Calu3 (cell line): ENCODE measurements around the gene CTDP1. TPM values are rescaled to one million over a fixed set of nuclear protein-coding genes. Genes with fewer than 3 reads are reported as not detected.

ENCODE experiments used
- BruUV-seq: library from RNA; stranded (reverse); fragments of 400-500 nt; replicated peaks from 2 replicates; lab custom pipeline; 2021; lab: Mats Ljungman, UMichigan
- CTCF ChIA-PET: fragments of 300-600 bp; sonication (Branson Sonifier 250); formaldehyde crosslinking; loops from one replicate; lab custom pipeline; 2022; ENCODE audit warnings: antibody characterized with exemption; lab: Charles Lee
- DNase-seq: peaks from one replicate; pipeline ENCODE4 v3.0.0; 2022
- H3K27ac Mint-ChIP-seq: one replicate; pipeline ENCODE4 v1.8.0; 2022; ENCODE audit warnings: mixed read lengths; ENCODE audit not compliant: unreplicated experiment
- H3K27me3 Mint-ChIP-seq: one replicate; pipeline ENCODE4 v1.8.0; 2022; ENCODE audit warnings: mixed read lengths; ENCODE audit not compliant: unreplicated experiment
- H3K36me3 Mint-ChIP-seq: one replicate; pipeline ENCODE4 v1.8.0; 2022; ENCODE audit warnings: mild to moderate bottlenecking, moderate library complexity, mixed read lengths; ENCODE audit not compliant: insufficient read depth, unreplicated experiment
- H3K4me1 Mint-ChIP-seq: one replicate; pipeline ENCODE4 v1.8.0; 2022; ENCODE audit warnings: mild to moderate bottlenecking, low read depth, mixed read lengths; ENCODE audit not compliant: unreplicated experiment
- H3K4me3 Mint-ChIP-seq: one replicate; pipeline ENCODE4 v1.8.0; 2022; ENCODE audit warnings: mild to moderate bottlenecking, low read depth, moderate library complexity, mixed read lengths; ENCODE audit not compliant: unreplicated experiment
- H3K9me3 Mint-ChIP-seq: one replicate; pipeline ENCODE4 v1.8.0; 2022; ENCODE audit warnings: low read depth, mixed read lengths; ENCODE audit not compliant: unreplicated experiment
- intact Hi-C: fragments of 100-400 bp; cut with micrococcal nuclease; formaldehyde crosslinking; loops from one replicate; pipeline ENCODE4 v1.10.0; 2022; ENCODE audit not compliant: unreplicated experiment
- total RNA-seq: library from RNA; stranded (reverse); gene quantifications from 2 replicates; pipeline ENCODE4 v1.2.3, GENCODE V29; 2022
- TF ChIP-seq, protein P1 (sequence below): fragments of 200-600 bp; IDR thresholded peaks from one replicate; pipeline ENCODE4 v1.8.0; 2022; ENCODE audit warnings: antibody characterized with exemption; ENCODE audit not compliant: unreplicated experiment

CTDP1 gene
- total RNA-seq, 1 experiment from 2014 or later, result 15.6 TPM

DNA sequence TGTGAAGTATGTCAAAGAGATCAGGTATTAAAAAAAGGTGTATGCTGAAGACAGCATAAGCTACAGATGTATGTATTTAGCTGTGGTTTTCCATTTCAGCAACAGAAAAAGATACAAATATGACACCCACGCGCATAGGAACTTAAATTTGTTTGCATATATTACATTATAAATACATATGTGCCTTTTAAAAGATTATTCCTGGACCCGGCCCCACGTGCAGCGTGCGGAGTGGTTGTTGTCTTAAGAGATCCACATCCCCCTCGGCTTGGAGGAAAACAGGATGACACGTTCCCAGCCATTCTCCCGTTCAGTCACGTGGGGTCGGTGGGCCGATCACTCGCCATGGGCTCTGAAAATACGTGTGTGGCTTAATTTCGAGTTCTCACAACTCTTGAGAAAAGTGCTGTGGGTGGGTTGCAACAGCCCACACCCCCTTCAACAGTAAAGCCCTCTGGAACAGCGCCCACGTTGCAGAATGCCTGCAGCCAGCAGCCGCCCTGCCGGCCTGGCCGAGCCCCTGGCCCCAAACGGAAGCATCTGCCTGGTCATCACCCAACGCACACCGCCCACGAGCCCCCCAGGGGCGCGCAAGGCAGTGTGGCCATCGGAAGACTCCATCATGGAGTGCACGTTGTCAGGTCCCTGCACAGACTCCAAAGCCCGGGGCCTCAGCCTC lies 99.6 kb downstream of the CTDP1 start:
- peaks cover 2% of the 10 kb centered on the region for H3K9me3 Mint-ChIP-seq
- H3K27ac Mint-ChIP-seq, result no peak overlapping the region
- no peaks in the 10 kb centered on the region for H3K4me1 Mint-ChIP-seq
- H3K4me3 Mint-ChIP-seq, result no peak overlapping the region
- intact Hi-C loops, result no loop called here
- peaks cover 18% of the 10 kb centered on the region for H3K27me3 Mint-ChIP-seq
- H3K36me3 Mint-ChIP-seq, result no peaks in the 10 kb centered on the region
- no peak for DNase-seq
- TF ChIP-seq, protein P1, sequence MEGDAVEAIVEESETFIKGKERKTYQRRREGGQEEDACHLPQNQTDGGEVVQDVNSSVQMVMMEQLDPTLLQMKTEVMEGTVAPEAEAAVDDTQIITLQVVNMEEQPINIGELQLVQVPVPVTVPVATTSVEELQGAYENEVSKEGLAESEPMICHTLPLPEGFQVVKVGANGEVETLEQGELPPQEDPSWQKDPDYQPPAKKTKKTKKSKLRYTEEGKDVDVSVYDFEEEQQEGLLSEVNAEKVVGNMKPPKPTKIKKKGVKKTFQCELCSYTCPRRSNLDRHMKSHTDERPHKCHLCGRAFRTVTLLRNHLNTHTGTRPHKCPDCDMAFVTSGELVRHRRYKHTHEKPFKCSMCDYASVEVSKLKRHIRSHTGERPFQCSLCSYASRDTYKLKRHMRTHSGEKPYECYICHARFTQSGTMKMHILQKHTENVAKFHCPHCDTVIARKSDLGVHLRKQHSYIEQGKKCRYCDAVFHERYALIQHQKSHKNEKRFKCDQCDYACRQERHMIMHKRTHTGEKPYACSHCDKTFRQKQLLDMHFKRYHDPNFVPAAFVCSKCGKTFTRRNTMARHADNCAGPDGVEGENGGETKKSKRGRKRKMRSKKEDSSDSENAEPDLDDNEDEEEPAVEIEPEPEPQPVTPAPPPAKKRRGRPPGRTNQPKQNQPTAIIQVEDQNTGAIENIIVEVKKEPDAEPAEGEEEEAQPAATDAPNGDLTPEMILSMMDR, result no peak
- CTCF ChIA-PET, result no interaction called here
- BruUV-seq, result no TSS peak

DNA sequence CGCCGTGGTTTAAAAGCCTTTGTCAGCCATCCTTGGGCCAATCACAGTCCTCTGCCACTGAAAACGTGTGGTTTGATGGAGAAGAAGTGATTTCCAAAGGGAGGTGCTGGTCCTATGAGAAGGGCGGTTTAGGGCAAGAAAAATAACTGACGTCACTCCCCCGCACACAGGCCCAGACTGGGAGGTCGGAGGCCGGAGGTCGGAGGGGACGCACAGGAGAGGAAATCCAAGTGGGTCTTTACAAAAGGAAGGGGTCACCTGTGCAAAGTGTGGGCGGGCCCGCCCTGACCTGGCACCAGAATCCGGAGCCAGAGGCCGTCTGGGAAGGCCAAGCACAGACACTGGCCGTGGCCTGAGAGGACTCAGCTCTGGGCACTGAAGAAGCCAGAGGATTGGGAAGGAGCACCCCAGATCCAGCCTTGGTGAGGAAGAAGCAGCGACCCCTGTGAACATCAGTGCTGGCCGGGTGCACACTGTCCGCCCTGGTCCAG lies 100.1 kb downstream of the CTDP1 start:
- Mint-ChIP-seq H3K9me3 (peaks cover 2% of the 10 kb centered on the region), H3K27ac (no peak overlapping the region), H3K36me3 (no peaks in the 10 kb centered on the region), H3K4me1 (no peaks in the 10 kb centered on the region), H3K4me3 (no peak overlapping the region), H3K27me3 (peaks cover 18% of the 10 kb centered on the region)
- CTCF ChIA-PET, result no interaction called here
- no TSS peak for BruUV-seq
- intact Hi-C loops, result no loop called here
- TF ChIP-seq, protein P1, result no peak
- DNase-seq, result no peak

DNA sequence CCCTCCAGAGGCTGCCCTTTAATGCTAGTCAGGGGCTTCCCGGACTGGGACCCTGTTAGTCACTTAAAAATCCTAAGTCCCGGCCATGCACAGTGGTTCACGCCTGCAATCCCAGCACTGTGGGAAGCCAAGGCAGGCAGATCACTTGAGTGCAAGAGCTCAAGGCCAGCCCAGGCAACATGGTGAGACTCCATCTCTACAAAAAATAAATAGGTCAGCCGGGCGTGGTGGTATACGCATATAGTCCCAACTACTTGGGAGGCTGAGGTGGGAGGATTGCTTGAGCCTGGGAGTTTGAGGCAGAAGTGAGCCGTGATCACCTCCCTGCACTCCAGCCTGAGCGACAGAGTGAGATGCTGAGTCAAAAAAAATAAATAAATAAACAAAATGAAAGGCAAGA lies 100.9 kb downstream of the CTDP1 start:
- no peak overlapping the region for H3K27ac Mint-ChIP-seq
- CTCF ChIA-PET, result no interaction called here
- no peaks in the 10 kb centered on the region for H3K36me3 Mint-ChIP-seq
- H3K9me3 Mint-ChIP-seq, result peaks cover 2% of the 10 kb centered on the region
- TF ChIP-seq, protein P1, result no peak
- no peaks in the 10 kb centered on the region for H3K4me1 Mint-ChIP-seq
- intact Hi-C loops, result no loop called here
- H3K27me3 Mint-ChIP-seq, result peaks cover 18% of the 10 kb centered on the region
- H3K4me3 Mint-ChIP-seq, result no peak overlapping the region
- no TSS peak for BruUV-seq
- no peak for DNase-seq

DNA sequence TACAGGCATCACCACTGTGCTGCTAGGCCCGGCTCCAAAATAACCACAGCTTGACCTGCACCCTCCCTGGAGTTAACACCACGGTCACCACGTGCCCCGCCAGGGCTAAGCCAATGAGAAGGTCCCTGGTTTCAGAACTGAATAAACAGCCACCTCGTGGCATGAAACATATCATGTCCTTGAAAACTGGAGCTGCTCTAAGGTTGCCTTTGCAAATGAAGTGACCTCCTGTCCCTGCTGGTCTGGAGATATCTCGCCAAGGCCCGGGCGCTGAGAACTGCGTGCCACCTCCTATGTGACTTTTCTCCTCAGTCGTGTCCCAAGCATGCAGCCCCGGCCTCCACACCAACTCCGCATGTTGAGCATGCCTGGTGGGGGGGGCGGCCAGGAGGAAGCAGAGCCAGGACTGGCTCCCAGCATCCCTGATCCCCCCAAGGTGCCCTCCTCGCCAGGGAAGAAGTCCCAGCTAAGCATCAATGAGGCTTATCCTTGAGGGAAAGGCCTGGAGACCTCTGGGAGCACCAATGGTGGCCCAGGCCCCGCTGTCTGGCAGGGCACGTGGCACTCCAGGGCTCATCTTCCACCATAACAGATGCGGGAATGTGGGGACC lies 101.8 kb downstream of the CTDP1 start:
- CTCF ChIA-PET, result no interaction called here
- Mint-ChIP-seq H3K27me3 (peaks cover 18% of the 10 kb centered on the region), H3K4me3 (no peak overlapping the region), H3K4me1 (no peaks in the 10 kb centered on the region), H3K27ac (no peak overlapping the region), H3K9me3 (no peaks in the 10 kb centered on the region), H3K36me3 (no peaks in the 10 kb centered on the region)
- no peak for DNase-seq
- BruUV-seq, result no TSS peak
- intact Hi-C loops, result no loop called here
- TF ChIP-seq, protein P1, result no peak
